Liver (tissue), 9 donors: ENCODE results near the gene NAIF1. TPM values are rescaled to one million over a fixed set of nuclear protein-coding genes. Genes with fewer than 3 reads are reported as not detected.

Experiments
- DNase-seq: peaks from one replicate; pipeline ENCODE4 v3.0.0-alpha.2; 2017; ENCODE audit warnings: low spot score
- H3K27ac ChIP-seq, 2 donors: one replicate each; pipeline ENCODE4 v1.7.0; 2013; ENCODE audit warnings: inconsistent platforms in 2 of 2, low read length in 2 of 2, control low read depth in 1 of 2, low read depth in 1 of 2, mild to moderate bottlenecking in 1 of 2
- H3K27me3 ChIP-seq, 4 donors: one replicate each; pipeline versions ENCODE4 v1.6.1 to v1.7.0; 2013; ENCODE audit warnings: low read length in 3 of 4, inconsistent platforms in 1 of 4, mild to moderate bottlenecking in 1 of 4, moderate library complexity in 1 of 4; ENCODE audit not compliant: control insufficient read depth in 4 of 4, insufficient read depth in 4 of 4
- H3K36me3 ChIP-seq, 4 donors: one replicate each; pipeline versions ENCODE4 v1.6.1 to v1.7.0; 2013; ENCODE audit warnings: low read length in 3 of 4, mild to moderate bottlenecking in 3 of 4, low read depth in 1 of 4, moderate library complexity in 1 of 4; ENCODE audit not compliant: control insufficient read depth in 4 of 4, insufficient read depth in 3 of 4
- H3K4me1 ChIP-seq, 4 donors: one replicate each; pipeline versions ENCODE4 v1.6.1 to v1.7.0; 2013; ENCODE audit warnings: low read length in 3 of 4, mild to moderate bottlenecking in 3 of 4, moderate library complexity in 1 of 4; ENCODE audit not compliant: control insufficient read depth in 4 of 4, insufficient read depth in 4 of 4
- H3K4me3 ChIP-seq, 3 donors: one replicate each; pipeline versions ENCODE4 v1.6.1 to v1.7.0; 2013; ENCODE audit warnings: low read length in 3 of 3, control low read depth in 1 of 3, low read depth in 1 of 3, mild to moderate bottlenecking in 1 of 3
- H3K9ac ChIP-seq, 2 donors: one replicate each; pipeline ENCODE4 v1.7.0; 2013; ENCODE audit warnings: low read length in 2 of 2, mild to moderate bottlenecking in 2 of 2, moderate library complexity in 2 of 2, control low read depth in 1 of 2, low read depth in 1 of 2
- H3K9me3 ChIP-seq, 4 donors: one replicate each; pipeline versions ENCODE4 v1.6.1 to v1.7.0; 2013; ENCODE audit warnings: low read length in 3 of 4; ENCODE audit not compliant: control insufficient read depth in 4 of 4
- ATF3 ChIP-seq: IDR thresholded peaks from 2 replicates; pipeline ENCODE4 v1.6.1; 2016; ENCODE audit warnings: antibody characterized with exemption
- CTCF ChIP-seq: fragments of 150-350 bp; IDR thresholded peaks from 2 replicates; pipeline ENCODE4 v1.5.1; 2017; ENCODE audit warnings: improper control_type of control experiment, low read depth, low read length; ENCODE audit not compliant: missing input control
- EGR1 ChIP-seq, 2 donors: IDR thresholded peaks; 2 replicates each; pipeline ENCODE4 v1.6.1; 2016 to 2018; ENCODE audit warnings: antibody characterized with exemption in 2 of 2, low read depth in 2 of 2
- FOXA1 ChIP-seq: IDR thresholded peaks from 2 replicates; pipeline ENCODE4 v1.6.1; 2016; ENCODE audit warnings: antibody characterized with exemption
- FOXA2 ChIP-seq: IDR thresholded peaks from 2 replicates; pipeline ENCODE4 v1.6.1; 2016; ENCODE audit warnings: antibody characterized with exemption
- GABPA ChIP-seq, 2 donors: IDR thresholded peaks in 1 of 2; conservative IDR thresholded peaks in 1 of 2; 2 replicates each; pipeline ENCODE4 v1.6.1; 2016; ENCODE audit warnings: antibody characterized with exemption in 2 of 2, mild to moderate bottlenecking in 1 of 2, moderate library complexity in 1 of 2
- HNF4A ChIP-seq, 2 donors: conservative IDR thresholded peaks; 2 replicates each; pipeline ENCODE4 v1.6.1; 2016; ENCODE audit warnings: antibody characterized with exemption in 2 of 2, mild to moderate bottlenecking in 2 of 2
- HNF4G ChIP-seq: IDR thresholded peaks from 2 replicates; pipeline ENCODE4 v1.6.1; 2016; ENCODE audit warnings: antibody characterized with exemption
- JUND ChIP-seq, 2 donors: IDR thresholded peaks; 2 replicates each; pipeline ENCODE4 v1.6.1; 2016; ENCODE audit warnings: antibody characterized with exemption in 2 of 2
- MAX ChIP-seq: IDR thresholded peaks from 2 replicates; pipeline ENCODE4 v1.6.1; 2016; ENCODE audit warnings: antibody characterized with exemption
- NR2F2 ChIP-seq: IDR thresholded peaks from 2 replicates; pipeline ENCODE4 v1.6.1; 2016; ENCODE audit warnings: antibody characterized with exemption
- RAD21 ChIP-seq, 2 donors: IDR thresholded peaks; 2 replicates each; pipeline ENCODE4 v1.6.1; 2016; ENCODE audit warnings: antibody characterized with exemption in 2 of 2, mild to moderate bottlenecking in 2 of 2
- REST ChIP-seq: IDR thresholded peaks from 2 replicates; pipeline ENCODE4 v1.6.1; 2016; ENCODE audit warnings: antibody characterized with exemption, mild to moderate bottlenecking
- RXRA ChIP-seq, 2 donors: IDR thresholded peaks; 2 replicates each; pipeline ENCODE4 v1.6.1; 2017 to 2018; ENCODE audit warnings: antibody characterized with exemption in 2 of 2, mild to moderate bottlenecking in 1 of 2
- SP1 ChIP-seq: IDR thresholded peaks from 2 replicates; pipeline ENCODE4 v1.6.1; 2018; ENCODE audit warnings: antibody characterized with exemption, mild to moderate bottlenecking
- TAF1 ChIP-seq: conservative IDR thresholded peaks from 2 replicates; pipeline ENCODE4 v1.6.1; 2016; ENCODE audit warnings: antibody characterized with exemption, mild to moderate bottlenecking
- YY1 ChIP-seq: IDR thresholded peaks from 2 replicates; pipeline ENCODE4 v1.6.1; 2016; ENCODE audit warnings: antibody characterized with exemption, mild to moderate bottlenecking
- ZBTB33 ChIP-seq: IDR thresholded peaks from 2 replicates; pipeline ENCODE4 v1.6.1; 2016; ENCODE audit warnings: antibody characterized with exemption
- WGBS: extraction: QIAGEN DNeasy Blood & Tissue Kit; methylation state at CpG from one replicate; pipeline ENCODE4 v1.1.7; 2013; 5-methylcytosine and 5-hydroxymethylcytosine counted together
- polyA plus RNA-seq, 2 donors: library from polyadenylated mRNA; stranded (reverse) in 1 of 2; unstranded in 1 of 2; fragments of 200-250 nt in 1 of 2; fragments of >200 nt in 1 of 2; fragmentation: Nextera tagmentation in 1 of 2; extraction: Ambion mirVana in 1 of 2; gene quantifications; one replicate each; pipeline versions ENCODE4 v1.2.1 to v1.2.3, GENCODE V29; 2013 to 2015
- total RNA-seq, 2 donors: library from RNA; depleted of rRNA; stranded (reverse); fragments of >200 nt; gene quantifications; one replicate each; pipeline ENCODE4 v1.2.3, GENCODE V29; 2014
- donor health status: healthy.
- donor health status: healthy.
- donor health status: healthy.
- donor health status: healthy.
- donor health status: healthy.

NAIF1 gene
- total and polyA plus RNA-seq, 4 donors = 2.5 to 6.5 (median 4.7) TPM

GRCh38 chr9:128093011-128093410, 25.9 kb upstream of the NAIF1 start:
- 85% methylated on average over 4 of the region's 4 CpGs for WGBS
- Histone ChIP-seq H3K9ac (no peak overlapping the region), H3K9me3 (no peaks in the 10 kb centered on the region), H3K36me3 (no peaks in the 10 kb centered on the region), H3K27me3 (no peaks in the 10 kb centered on the region), H3K4me1 (peaks cover 9 to 38% (median 25%) of the 10 kb centered on the region in 4 donors), H3K4me3 (no peak overlapping the region), H3K27ac (peak overlapping the region; percentile 57 to 63)
- no peak for DNase-seq
- no peak for TF ChIP-seq TAF1
- TF ChIP-seq MAX = no peak
- TF ChIP-seq RAD21 (IDR thresholded peaks at IDR 0.05) = no peak
- TF ChIP-seq HNF4G = no peak

GRCh38 chr9:128092199-128092977, 25.3 kb upstream of the NAIF1 start:
- Histone ChIP-seq H3K36me3 (no peaks in the 10 kb centered on the region), H3K9me3 (no peaks in the 10 kb centered on the region), H3K27ac (peak overlapping the region; percentile 2 to 57), H3K4me1 (peaks cover 3 to 32% (median 21%) of the 10 kb centered on the region in 4 donors), H3K9ac (no peak overlapping the region), H3K27me3 (no peaks in the 10 kb centered on the region), H3K4me3 (no peak overlapping the region)
- TF ChIP-seq FOXA1 = no peak
- no peak for TF ChIP-seq MAX
- no peak for TF ChIP-seq GABPA (IDR thresholded peaks at IDR 0.05 in 1 of 2, conservative IDR thresholded peaks at IDR 0.05 in 1 of 2)
- TF ChIP-seq RAD21 (IDR thresholded peaks at IDR 0.05) = no peak
- no peak for TF ChIP-seq TAF1
- TF ChIP-seq ATF3 = no peak
- TF ChIP-seq FOXA2 = no peak
- no peak for TF ChIP-seq HNF4G
- no peak for TF ChIP-seq SP1
- no peak for TF ChIP-seq RXRA (IDR thresholded peaks at IDR 0.05)
- no peak for TF ChIP-seq JUND (IDR thresholded peaks at IDR 0.05)
- no peak for TF ChIP-seq REST
- no peak for TF ChIP-seq ZBTB33
- TF ChIP-seq CTCF = no peak
- TF ChIP-seq NR2F2 = no peak
- no peak for TF ChIP-seq EGR1 (IDR thresholded peaks at IDR 0.05; ENCODE audit: low read depth in 2 of 2)
- TF ChIP-seq YY1 = no peak
- TF ChIP-seq HNF4A (conservative IDR thresholded peaks at IDR 0.05) = no peak
- WGBS = 86% methylated on average over 16 of the region's 16 CpGs
- DNase-seq = no peak
